Measurements from ENCODE around the gene PRICKLE4.

DNA sequence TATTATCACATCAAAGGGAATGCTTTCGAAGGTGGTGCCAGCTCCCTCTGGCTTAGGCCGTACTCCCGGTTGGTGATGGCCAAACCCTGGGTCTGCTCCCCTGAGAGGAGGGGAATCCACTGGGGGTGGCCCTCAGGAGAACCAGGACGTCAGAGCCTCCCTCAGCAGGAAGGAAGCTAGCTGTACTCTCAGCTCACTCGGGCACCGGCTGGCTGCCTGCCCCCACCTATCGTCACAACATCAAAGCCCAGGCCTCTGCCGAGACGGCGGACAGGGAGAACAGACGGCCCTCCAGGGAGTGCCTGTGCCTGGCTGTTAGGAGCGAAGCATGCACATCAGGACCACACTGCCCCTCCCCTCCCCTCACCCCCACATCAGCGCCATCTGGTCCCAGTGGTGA is 24.2 kb upstream of the PRICKLE4 start:
- TF ChIP-seq CREB1 (CRISPR knock-in tag; IDR thresholded peaks at IDR 0.05) (no peak), SMAD4 (CRISPR knock-in tag; IDR thresholded peaks at IDR 0.05) (no peak), TP53 (CRISPR knock-in tag; IDR thresholded peaks at IDR 0.05) (no peak)
- TF ChIP-seq, protein P1, sequence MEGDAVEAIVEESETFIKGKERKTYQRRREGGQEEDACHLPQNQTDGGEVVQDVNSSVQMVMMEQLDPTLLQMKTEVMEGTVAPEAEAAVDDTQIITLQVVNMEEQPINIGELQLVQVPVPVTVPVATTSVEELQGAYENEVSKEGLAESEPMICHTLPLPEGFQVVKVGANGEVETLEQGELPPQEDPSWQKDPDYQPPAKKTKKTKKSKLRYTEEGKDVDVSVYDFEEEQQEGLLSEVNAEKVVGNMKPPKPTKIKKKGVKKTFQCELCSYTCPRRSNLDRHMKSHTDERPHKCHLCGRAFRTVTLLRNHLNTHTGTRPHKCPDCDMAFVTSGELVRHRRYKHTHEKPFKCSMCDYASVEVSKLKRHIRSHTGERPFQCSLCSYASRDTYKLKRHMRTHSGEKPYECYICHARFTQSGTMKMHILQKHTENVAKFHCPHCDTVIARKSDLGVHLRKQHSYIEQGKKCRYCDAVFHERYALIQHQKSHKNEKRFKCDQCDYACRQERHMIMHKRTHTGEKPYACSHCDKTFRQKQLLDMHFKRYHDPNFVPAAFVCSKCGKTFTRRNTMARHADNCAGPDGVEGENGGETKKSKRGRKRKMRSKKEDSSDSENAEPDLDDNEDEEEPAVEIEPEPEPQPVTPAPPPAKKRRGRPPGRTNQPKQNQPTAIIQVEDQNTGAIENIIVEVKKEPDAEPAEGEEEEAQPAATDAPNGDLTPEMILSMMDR (IDR thresholded peaks at IDR 0.05), result no peak
